Measurements from ENCODE around the gene S100A11.

The S100A11 gene

GRCh38 chr1:152039461-152039860 lies 2.7 kb upstream of the S100A11 start:
- no peak for DNase-seq (ENCODE audit: low spot score)

DNA sequence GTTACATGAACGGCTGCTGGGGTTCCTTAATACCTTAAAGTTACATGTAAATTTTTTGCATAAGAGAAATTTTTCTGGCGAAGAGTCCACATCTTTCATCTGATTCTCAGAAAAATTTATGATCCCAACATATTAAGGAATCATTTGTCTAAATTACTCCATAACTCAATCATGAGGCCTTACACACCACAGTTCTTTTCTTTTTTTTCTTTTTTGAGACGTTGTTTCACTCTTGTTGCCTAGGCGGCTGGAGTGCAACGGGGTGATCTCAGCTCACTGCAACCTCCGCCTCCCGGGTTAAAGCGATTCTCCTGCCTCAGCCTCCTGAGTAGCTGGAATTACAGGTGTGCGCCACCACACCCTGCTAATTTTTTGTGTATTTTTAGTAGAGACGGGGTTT lies 2.1 kb upstream of the S100A11 start:
- no peak for DNase-seq (ENCODE audit: low spot score)

- DNase-seq (ENCODE audit: low spot score): peak; percentile 56
Observed at GRCh38 chr1:152035539-152036266, 1.1 kb downstream of the S100A11 start.

DNA sequence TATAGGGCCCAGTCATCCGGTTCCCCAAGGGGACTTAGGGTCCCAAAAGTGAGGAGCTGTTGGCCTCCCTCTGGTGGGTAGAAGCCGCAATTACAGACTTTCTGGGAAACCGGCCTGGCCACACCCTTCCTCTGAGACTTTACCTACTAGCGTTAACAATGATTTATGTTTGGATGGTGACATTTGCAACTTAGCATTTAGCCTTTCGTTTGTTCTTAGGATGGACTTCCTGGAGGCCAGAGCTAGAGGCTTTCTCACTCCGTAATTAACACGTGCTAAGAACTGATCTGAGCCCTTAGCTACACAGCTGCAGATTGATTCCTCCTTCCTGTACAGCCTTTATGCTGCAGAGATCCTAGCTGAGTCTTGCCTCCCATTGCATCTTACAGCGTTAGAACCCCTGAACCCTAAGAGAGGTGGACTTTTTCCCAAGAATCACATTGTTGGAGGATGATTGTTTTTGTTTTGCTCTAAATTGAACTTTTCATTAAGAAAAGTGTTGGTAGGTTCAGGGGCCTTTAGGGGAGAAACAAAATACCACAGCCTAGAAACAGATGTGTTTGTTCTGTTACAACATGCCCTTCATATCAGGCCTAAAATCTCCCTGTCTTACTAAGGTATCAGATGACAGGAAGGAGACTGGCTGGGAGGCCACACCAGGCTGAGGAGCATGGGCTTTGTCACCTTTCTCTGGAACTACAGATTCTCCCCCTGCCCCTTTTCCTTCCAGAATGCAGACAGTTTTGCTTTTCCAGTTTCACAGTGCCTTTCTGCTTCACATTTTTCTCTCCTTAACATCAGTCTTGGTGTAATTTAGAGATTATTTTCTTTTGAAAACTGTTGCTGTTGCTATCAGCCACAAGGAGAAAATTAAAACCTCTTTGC lies 1.9 kb downstream of the S100A11 start:
- DNase-seq (ENCODE audit: low spot score): peak; percentile 82

GRCh38 chr1:152034324-152034653 lies 2.5 kb downstream of the S100A11 start:
- DNase-seq (ENCODE audit: low spot score): no peak

DNA sequence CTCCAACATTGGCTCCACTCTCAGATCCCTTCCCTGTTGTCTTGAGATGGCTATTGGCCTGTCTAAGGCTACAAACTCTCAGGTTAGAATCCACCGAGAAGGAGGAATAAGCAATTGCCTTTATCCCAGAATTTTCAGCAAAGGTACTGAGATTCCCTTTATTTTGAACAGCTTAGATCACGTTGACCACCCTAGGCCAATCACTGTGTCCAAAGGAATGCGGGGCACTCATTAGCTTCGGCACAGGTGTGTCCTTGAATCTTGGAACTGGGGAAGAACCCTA lies 6.9 kb downstream of the S100A11 start:
- DNase-seq (ENCODE audit: low spot score): no peak

GRCh38 chr1:152029144-152029928 lies 7.5 kb downstream of the S100A11 start:
- DNase-seq (ENCODE audit: low spot score): peak; percentile 42

- DNase-seq (ENCODE audit: low spot score): no peak
Observed at GRCh38 chr1:152026895-152027294, 9.9 kb downstream of the S100A11 start.

DNA sequence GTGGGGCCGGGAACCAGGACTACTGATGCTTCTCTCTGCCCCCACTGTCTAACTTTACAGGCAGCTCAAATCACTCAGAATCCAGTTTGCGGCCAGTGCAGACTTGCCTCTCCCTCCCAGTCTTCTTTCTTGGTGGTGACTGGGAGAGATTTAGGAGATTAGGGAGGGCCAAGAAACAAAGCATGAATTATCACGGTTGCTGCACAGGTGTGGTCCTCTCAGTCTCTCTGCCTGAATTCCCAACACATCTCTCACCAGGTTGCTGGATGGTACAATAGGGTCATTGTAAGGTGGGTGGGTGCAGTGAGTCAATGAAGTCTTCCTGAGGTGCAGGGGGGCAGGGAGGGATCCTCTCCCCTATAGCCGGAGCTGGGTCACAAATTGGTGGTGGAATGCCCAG lies 12.6 kb downstream of the S100A11 start:
- peak; percentile 70 for DNase-seq (ENCODE audit: low spot score)

DNA sequence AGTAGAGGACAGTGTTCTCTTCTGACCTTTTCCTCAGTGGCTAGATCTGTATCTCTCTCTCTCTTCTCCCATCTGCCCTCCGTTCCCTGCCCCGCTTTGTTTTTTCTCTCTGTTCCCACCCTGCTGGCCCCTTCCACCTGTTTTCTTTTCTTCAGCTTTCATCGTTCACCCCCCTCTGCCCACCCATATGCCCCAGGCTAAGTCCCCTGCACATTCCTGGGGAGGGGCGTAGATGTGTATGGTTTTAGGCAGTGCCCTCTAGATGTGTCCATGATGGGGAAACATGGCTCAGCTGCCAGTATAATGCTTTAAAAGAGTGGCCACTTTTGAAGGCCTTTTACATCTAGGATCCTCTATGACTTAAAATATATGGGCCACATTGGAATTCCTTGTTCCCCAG lies 13.6 kb downstream of the S100A11 start:
- no peak for DNase-seq (ENCODE audit: low spot score)

GRCh38 chr1:152022474-152022873 lies 14.3 kb downstream of the S100A11 start:
- DNase-seq (ENCODE audit: low spot score): no peak

DNA sequence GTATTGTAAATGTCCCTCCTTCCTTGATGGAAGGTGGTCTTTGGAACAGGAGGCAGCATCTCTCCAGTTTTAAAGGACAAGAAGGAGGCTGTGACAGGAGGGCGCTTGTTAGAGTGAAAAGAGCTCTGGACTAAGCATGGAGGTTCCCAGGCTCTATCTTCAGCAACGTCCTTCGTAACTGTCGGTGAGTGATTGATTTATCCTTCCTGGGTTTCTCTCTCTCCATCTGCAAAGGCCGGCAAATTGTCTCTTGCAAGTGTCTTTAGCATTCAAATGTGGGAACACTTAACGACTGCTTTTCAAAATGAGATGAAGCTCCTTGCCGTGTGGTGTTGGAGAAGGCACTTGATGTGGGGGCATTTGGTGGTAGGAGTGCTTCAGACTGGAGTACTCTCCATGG lies 15.2 kb downstream of the S100A11 start:
- DNase-seq (ENCODE audit: low spot score): no peak

DNA sequence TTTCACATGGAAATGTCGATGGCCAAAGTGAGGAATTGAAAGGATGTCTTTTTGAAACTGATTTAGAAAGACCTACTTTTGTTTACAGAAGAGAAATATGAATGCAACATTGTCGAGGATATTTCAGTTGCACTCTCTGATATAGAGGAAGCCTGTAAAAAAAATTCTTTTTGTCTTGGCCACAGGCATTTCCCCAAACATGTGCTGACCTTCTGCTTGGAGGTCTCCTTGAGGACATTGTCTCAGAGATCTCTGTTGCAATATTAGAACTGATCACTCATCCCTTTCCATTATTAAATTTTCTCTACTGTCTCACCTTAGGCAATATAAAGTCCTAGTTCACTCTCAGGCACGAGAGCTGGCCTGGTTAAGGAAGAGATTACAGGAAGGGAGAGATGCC lies 16.0 kb downstream of the S100A11 start:
- DNase-seq (ENCODE audit: low spot score): no peak

DNA sequence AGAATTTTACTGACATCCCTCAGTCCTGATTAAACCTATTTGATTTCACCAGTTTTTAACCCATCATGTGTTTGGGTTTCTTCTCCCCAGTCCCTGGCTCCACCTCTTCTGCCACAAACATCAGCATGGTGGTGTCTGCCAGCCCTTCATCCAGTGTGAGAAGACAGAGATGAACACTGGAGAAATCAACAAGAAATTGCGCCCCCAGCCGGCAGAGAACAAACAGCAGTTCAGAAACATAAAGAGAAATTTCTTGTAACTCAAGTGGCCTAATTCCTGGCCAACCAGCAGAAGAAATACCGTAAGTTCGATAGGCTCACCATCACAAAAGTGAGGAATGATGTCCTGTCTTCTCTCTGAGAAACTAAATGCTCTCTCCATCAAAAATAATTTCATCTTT lies 18.3 kb downstream of the S100A11 start:
- DNase-seq (ENCODE audit: low spot score): no peak

GRCh38 chr1:152015766-152016165 lies 21.0 kb downstream of the S100A11 start:
- no peak for DNase-seq (ENCODE audit: low spot score)

- no peak for DNase-seq (ENCODE audit: low spot score)
Observed at GRCh38 chr1:152014943-152015342, 21.9 kb downstream of the S100A11 start.

- DNase-seq (ENCODE audit: low spot score): peak; percentile 67
Observed at GRCh38 chr1:152013664-152014237, 23.1 kb downstream of the S100A11 start.

DNA sequence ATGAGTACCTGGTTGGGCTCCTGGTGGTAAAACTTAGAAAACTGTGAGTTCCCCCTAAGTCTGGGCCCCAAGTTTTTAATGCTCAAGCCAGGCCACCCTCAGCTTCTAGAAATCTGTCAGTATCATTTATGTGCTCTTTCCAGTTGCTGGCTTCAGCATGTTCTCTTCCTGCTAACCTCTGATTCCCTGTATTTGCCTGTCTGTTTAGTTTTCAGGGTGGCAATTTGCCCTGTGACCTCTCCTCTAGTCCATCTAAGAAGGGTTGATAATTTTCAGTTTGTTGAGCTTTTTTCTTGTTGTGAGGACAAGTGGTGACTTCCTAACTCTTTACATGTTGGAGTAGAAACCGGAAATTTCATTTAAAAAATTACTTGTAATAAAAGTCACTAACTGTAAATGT lies 27.1 kb downstream of the S100A11 start:
- no peak for DNase-seq (ENCODE audit: low spot score)

DNA sequence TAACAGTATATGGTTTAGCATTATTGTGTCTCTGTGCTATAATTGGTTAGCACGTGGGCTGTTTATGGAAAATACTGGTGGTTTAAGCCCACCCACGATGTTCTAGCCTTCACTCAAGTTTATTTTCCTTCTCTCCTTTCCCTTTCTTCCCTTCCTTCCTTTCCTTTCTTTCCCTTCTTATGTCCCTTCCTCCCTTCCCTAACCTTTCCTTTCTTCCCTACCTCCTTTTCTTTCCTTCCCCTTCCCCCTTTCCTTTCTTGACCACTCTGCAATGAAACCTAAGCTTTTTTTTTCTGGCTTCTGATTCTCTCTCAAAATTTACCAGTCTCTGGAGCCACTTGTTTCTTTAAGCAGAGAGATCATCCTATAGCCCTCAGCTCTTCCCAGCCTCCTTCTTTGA lies 29.8 kb downstream of the S100A11 start:
- no peak for DNase-seq (ENCODE audit: low spot score)

- no peak for DNase-seq (ENCODE audit: low spot score)
Observed at GRCh38 chr1:152005360-152005912, 31.4 kb downstream of the S100A11 start.

- no peak for DNase-seq (ENCODE audit: low spot score)
Observed at GRCh38 chr1:152003846-152004442, 32.9 kb downstream of the S100A11 start.

DNA sequence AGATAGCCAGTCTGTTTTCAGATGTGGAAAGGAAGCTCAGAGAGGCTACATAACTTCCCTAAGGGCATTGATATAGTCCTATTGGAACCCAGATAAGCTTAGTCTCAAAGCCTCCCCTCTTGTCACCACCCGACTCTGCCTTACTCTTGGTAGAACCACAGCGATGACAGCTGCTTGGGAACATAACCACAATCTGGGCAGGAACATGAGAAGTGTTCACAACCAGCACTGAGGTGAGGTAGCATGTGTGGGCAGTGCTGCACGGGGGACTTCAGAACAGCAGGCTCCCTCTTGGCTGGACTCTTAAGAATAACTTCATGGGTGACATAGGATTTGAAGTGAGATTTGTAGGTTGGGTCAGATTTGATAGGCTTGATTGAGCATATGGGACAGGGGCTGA lies 33.8 kb downstream of the S100A11 start:
- DNase-seq (ENCODE audit: low spot score): no peak
